Calu3 (cell line): ENCODE measurements around the gene PLEKHN1. TPM values are rescaled to one million over a fixed set of nuclear protein-coding genes. Genes with fewer than 3 reads are reported as not detected.

ENCODE experiments used
- BruUV-seq: library from RNA; stranded (reverse); fragments of 400-500 nt; replicated peaks from 2 replicates; lab custom pipeline; 2021; lab: Mats Ljungman, UMichigan
- CTCF ChIA-PET: fragments of 300-600 bp; sonication (Branson Sonifier 250); formaldehyde crosslinking; loops from one replicate; lab custom pipeline; 2022; ENCODE audit warnings: antibody characterized with exemption; lab: Charles Lee
- DNase-seq: peaks from one replicate; pipeline ENCODE4 v3.0.0; 2022
- H3K27ac Mint-ChIP-seq: one replicate; pipeline ENCODE4 v1.8.0; 2022; ENCODE audit warnings: mixed read lengths; ENCODE audit not compliant: unreplicated experiment
- H3K27me3 Mint-ChIP-seq: one replicate; pipeline ENCODE4 v1.8.0; 2022; ENCODE audit warnings: mixed read lengths; ENCODE audit not compliant: unreplicated experiment
- H3K36me3 Mint-ChIP-seq: one replicate; pipeline ENCODE4 v1.8.0; 2022; ENCODE audit warnings: mild to moderate bottlenecking, moderate library complexity, mixed read lengths; ENCODE audit not compliant: insufficient read depth, unreplicated experiment
- H3K4me1 Mint-ChIP-seq: one replicate; pipeline ENCODE4 v1.8.0; 2022; ENCODE audit warnings: mild to moderate bottlenecking, low read depth, mixed read lengths; ENCODE audit not compliant: unreplicated experiment
- H3K4me3 Mint-ChIP-seq: one replicate; pipeline ENCODE4 v1.8.0; 2022; ENCODE audit warnings: mild to moderate bottlenecking, low read depth, moderate library complexity, mixed read lengths; ENCODE audit not compliant: unreplicated experiment
- H3K9me3 Mint-ChIP-seq: one replicate; pipeline ENCODE4 v1.8.0; 2022; ENCODE audit warnings: low read depth, mixed read lengths; ENCODE audit not compliant: unreplicated experiment
- CTCF ChIP-seq: fragments of 200-600 bp; IDR thresholded peaks from one replicate; pipeline ENCODE4 v1.8.0; 2022; ENCODE audit warnings: antibody characterized with exemption; ENCODE audit not compliant: unreplicated experiment
- intact Hi-C: fragments of 100-400 bp; cut with micrococcal nuclease; formaldehyde crosslinking; loops from one replicate; pipeline ENCODE4 v1.10.0; 2022; ENCODE audit not compliant: unreplicated experiment
- total RNA-seq: library from RNA; stranded (reverse); gene quantifications from 2 replicates; pipeline ENCODE4 v1.2.3, GENCODE V29; 2022

The PLEKHN1 gene
- total RNA-seq, 1 experiment from 2014 or later: 11.9 TPM

GRCh38 chr1:956636-957035 is 9.6 kb upstream of the PLEKHN1 start:
- DNase-seq: no peak
- Mint-ChIP-seq H3K4me3 (no peak overlapping the region), H3K27me3 (no peaks in the 10 kb centered on the region), H3K4me1 (peaks cover 15% of the 10 kb centered on the region), H3K36me3 (peaks cover 27% of the 10 kb centered on the region), H3K9me3 (no peaks in the 10 kb centered on the region), H3K27ac (no peak overlapping the region)
- intact Hi-C loops: no loop called here
- no peak for TF ChIP-seq CTCF
- no TSS peak for BruUV-seq
- CTCF ChIA-PET: no interaction called here

GRCh38 chr1:958823-959730 is 7.2 kb upstream of the PLEKHN1 start, which contains the start of gene NOC2L:
Gene NOC2L (minus strand): TSS chr1:959256. CDS start chr1:959240, 16 bp downstream.
- BruUV-seq: TSS peak; percentile 93
- Mint-ChIP-seq H3K4me1 (peaks cover 15% of the 10 kb centered on the region), H3K27ac (peak within 1 kb of the TSS; percentile 47), H3K36me3 (peaks cover 27% of the 10 kb centered on the region), H3K9me3 (no peaks in the 10 kb centered on the region), H3K27me3 (no peaks in the 10 kb centered on the region), H3K4me3 (peak within 1 kb of the TSS; percentile 85)
- no peak for TF ChIP-seq CTCF
- intact Hi-C loops: no loop called here
- DNase-seq: peak; percentile 91
- CTCF ChIA-PET: interaction anchor here (1.0 kb wide), 1 partner anchor 17 kb away, joined by 3 read pairs; no protein-coding TSS in a partner anchor

GRCh38 chr1:959731-960362 is 6.4 kb upstream of the PLEKHN1 start:
- Mint-ChIP-seq H3K4me1 (peaks cover 15% of the 10 kb centered on the region), H3K27me3 (no peaks in the 10 kb centered on the region), H3K27ac (no peak overlapping the region), H3K4me3 (peak overlapping the region; percentile 85), H3K9me3 (no peaks in the 10 kb centered on the region), H3K36me3 (peaks cover 28% of the 10 kb centered on the region)
- CTCF ChIA-PET: no interaction called here
- TF ChIP-seq CTCF: no peak
- no TSS peak for BruUV-seq
- intact Hi-C loops: no loop called here
- DNase-seq: no peak

GRCh38 chr1:960363-961131 is 5.7 kb upstream of the PLEKHN1 start, which contains the start of gene KLHL17:
Gene KLHL17 (plus strand): TSS chr1:960584. CDS start chr1:960694, 110 bp downstream.
- H3K27ac Mint-ChIP-seq: no peak within 1 kb of the TSS
- no peaks in the 10 kb centered on the region for H3K27me3 Mint-ChIP-seq
- peak within 1 kb of the TSS; percentile 85 for H3K4me3 Mint-ChIP-seq
- no TSS peak for BruUV-seq
- peaks cover 34% of the 10 kb centered on the region for H3K36me3 Mint-ChIP-seq
- no peak for TF ChIP-seq CTCF
- intact Hi-C loops: no loop called here
- CTCF ChIA-PET: no interaction called here
- peaks cover 15% of the 10 kb centered on the region for H3K4me1 Mint-ChIP-seq
- no peaks in the 10 kb centered on the region for H3K9me3 Mint-ChIP-seq
- peak; percentile 79 for DNase-seq
